Measurements from ENCODE around the gene ZBTB44. TPM values are rescaled to one million over a fixed set of nuclear protein-coding genes. Genes with fewer than 3 reads are reported as not detected.
"Not testable (repeated sequence)": the region's sequence is repeated elsewhere in the genome, so short reads cannot be mapped to it uniquely, and the experiment has no call there.

Gene ZBTB44, protein sequence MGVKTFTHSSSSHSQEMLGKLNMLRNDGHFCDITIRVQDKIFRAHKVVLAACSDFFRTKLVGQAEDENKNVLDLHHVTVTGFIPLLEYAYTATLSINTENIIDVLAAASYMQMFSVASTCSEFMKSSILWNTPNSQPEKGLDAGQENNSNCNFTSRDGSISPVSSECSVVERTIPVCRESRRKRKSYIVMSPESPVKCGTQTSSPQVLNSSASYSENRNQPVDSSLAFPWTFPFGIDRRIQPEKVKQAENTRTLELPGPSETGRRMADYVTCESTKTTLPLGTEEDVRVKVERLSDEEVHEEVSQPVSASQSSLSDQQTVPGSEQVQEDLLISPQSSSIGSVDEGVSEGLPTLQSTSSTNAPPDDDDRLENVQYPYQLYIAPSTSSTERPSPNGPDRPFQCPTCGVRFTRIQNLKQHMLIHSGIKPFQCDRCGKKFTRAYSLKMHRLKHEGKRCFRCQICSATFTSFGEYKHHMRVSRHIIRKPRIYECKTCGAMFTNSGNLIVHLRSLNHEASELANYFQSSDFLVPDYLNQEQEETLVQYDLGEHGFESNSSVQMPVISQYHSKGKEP
- total RNA-seq: 26.1 and 36.2 TPM in 2 replicates

DNA sequence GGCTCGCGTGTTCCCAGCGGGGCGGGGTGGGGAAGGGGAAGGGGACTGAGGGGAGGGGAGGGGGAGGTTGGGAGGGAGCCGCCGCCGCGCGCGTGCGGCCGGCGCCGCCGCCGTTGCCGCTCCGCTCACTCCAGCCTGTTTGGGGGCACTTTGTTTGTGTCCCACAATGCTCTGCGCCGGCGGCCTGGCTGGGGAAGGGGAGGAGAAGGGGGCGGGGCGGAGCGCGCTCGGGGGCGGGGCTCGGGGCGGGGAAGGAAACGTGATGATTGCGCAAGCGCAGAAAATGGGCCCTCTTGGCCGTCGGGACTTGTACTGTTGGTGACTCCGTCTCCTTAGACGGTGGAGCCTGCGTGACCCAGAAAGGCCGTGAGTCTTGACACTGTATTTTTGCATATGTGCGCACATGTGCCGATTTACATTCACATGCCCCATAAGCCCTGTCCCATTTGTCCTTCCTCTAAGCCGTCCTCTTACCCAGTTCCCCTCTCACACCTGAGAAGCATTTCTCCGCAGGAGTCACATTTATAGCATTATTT, at the start of gene ZBTB44:
Gene ZBTB44, minus strand, starts transcription at position 168 of the 536 bp plus-strand sequence. CDS start 53,044 bp downstream, outside the sequence.
- peak; percentile 71 to 90 for DNase-seq (ENCODE audit: low read depth in 2 of 2)

DNA sequence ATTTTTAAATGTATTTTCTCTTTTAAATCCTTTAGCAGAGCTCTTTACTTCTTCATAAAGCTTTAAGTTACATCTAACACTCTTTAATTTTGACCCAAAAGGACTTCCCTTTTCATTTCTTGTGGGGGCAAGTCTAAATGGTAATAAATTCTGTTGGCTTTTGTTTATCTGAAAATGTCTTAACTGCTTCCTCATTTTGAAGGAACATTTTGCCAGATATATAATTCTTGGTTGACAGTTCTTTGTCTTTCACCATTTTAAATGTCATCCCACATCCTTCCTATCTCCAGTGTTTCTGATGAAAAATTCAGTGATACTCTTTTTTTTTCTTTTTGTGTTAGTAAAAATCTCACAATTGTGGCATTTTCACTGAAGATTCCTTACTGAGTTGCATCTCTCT, 44.7 kb upstream of the ZBTB44 start:
- no peak for DNase-seq (ENCODE audit: low read depth in 2 of 2)

DNA sequence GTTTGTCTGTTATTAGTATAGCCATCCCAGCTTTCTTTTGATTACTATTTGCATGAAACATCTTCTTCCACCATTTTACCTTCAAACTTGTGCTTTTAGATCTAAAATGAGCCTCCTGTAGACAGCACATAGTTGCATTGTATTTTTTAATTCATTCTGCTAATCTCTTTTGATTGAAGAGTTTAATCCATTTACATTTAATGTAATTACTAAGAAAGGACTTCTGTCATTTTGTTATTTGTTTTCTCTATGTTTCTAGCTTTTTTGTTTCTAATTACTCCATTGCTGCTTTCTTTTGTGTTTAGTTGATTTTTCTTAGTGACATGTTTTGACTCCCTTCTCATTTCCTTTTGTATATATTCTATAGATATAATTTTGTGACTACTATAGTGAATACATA, 43.7 kb upstream of the ZBTB44 start:
- no peak for DNase-seq (ENCODE audit: low read depth in 2 of 2)

DNA sequence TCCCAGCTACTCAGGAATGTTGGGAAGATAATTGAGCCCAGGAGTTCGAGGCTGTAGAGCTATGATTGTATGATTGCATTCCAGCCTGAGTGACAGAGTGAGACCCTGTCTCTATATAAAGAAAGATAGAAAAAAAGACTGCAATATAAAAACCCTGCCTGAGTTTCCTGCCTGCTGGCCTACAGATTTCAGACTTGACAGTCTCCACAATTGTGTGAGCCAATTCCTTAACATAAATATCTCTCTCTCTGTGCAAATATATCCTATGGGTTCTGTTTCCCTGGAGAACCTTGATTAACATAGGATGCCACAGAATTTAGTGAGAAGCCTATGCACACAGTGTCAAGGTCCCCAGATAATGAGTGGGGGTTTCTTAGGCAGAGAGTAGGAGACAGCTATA, 32.5 kb upstream of the ZBTB44 start:
- no peak for DNase-seq (ENCODE audit: low read depth in 2 of 2)

DNA sequence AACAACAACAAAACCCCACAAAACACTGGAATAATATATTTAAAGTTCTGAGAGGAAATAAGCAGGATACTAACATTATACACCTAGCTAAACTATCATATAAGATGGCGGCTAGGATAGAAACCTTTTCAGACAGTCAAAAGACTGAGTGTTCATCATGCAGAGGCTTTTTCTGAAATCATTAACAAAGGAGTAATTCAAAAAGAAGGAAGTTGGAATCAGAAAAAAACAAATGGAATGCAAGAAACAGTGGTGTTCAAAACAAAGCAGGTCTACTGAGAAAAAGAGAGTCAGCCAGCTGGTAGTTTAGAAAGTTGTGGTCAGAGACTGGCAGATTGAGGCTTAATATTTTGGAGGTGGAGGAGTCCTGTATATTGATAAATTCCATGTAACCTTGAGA, 30.1 kb upstream of the ZBTB44 start:
- no peak for DNase-seq (ENCODE audit: low read depth in 2 of 2)

DNA sequence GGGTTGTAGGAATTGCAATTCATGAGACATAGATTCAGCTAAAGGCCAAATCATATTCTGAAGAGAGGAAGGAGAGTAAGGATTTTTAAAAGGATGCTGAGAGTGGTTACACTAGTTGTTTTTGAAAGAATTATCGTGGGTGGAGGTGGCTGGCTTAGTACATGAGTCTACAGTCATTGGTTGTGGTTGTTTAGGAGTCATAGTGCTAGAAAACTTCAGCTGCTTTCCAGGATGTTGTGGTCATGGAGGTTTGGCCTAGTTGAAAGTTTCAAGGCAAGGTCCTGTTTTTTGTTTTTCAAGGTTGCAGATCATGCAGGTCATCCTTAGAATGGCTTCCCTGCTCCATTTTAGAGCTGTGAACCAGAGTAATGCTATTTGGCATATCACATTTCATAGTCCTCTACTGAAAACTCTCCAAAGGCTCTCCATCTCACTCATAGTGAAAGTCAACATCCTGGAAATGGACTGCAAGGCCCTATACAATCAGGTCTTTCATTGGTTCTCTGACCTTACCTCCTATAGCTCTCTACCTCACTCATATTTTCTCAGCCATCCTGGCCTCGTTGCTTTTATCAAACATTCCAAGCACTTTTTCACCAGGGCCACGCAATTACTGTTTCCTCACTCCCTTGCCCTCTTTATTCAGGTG, 26.1 kb upstream of the ZBTB44 start:
- no peak for DNase-seq (ENCODE audit: low read depth in 2 of 2)

DNA sequence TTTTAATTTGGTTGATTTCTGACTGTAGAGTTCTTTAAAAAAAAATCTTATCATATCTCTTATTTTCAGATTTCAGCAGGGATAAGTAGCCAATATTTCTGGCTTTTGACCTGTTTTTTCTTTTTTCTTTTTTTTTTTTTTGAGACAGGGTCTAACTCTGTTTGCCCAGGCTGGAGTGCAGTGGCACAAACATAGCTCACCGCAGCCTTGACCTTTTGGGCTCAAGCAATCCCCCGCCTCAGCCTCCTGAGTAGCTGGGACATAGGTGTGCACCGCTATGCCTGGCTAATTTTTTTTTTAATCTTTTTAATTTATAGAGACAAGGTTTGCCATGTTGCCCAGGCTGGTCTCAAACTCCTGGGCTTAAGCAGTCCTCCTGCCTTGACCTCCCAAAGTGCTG, 23.9 kb upstream of the ZBTB44 start:
- no peak for DNase-seq (ENCODE audit: low read depth in 2 of 2)

DNA sequence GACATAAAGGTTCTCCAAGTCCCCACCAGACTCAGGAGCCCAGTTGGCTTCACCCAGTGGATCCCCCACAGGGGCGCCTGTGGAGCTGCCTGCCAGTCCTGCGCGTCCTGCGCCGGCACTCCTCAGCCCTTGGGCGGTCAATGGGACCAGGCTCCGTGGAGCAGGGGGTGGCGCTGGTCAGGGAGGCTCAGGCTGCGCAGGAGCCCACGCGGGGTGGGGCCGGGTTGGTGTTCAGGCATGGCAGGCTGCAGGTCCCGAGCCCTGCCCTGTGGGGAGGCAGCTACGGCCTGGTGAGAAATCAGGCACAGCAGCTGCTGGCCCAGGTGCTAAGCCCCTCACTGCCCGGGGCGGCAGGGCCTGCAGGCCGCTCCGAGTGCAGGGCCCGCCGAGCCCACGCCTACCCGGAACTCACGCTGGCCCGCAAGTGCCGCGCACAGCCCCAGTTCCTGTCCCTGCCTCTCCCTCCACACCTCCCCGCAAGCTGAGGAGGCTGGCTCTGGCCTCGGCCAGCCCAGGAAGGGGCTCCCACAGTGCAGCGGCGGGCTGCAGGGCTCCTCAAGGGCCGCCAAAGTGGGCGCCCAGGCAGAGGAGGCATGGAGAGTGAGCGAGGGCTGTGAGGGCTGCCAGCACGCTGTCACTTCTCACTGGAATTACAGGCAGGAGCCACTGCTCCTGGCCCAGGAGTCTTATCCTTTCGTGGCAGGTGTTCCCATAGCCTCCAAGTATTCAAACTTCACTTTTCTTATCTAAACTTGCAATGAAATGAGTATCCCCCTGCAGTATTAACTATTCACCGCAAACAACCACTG, 22.8 kb upstream of the ZBTB44 start:
- no peak for DNase-seq (ENCODE audit: low read depth in 2 of 2)

DNA sequence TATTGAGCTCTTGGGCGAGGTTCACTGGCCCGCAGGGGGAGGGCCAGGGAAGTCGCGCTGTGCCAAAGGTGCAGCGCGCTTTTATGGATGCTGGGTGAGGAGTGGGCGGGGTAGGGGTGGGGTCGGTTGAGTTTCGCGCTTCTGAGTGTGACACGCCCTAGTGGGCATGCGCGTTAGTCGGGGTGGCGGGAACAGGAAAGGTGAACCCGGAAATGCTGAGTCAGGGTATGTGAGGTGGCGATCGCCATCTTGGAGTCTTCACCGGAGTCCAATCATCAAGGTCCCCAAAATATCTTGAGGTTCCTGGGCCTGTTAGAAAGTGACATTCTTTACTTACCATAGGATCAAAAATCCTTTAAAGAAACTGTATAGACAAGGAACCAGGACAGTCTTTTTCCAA, 16.7 kb upstream of the ZBTB44 start:
- not testable (repeated sequence) for DNase-seq (ENCODE audit: low read depth in 2 of 2)

DNA sequence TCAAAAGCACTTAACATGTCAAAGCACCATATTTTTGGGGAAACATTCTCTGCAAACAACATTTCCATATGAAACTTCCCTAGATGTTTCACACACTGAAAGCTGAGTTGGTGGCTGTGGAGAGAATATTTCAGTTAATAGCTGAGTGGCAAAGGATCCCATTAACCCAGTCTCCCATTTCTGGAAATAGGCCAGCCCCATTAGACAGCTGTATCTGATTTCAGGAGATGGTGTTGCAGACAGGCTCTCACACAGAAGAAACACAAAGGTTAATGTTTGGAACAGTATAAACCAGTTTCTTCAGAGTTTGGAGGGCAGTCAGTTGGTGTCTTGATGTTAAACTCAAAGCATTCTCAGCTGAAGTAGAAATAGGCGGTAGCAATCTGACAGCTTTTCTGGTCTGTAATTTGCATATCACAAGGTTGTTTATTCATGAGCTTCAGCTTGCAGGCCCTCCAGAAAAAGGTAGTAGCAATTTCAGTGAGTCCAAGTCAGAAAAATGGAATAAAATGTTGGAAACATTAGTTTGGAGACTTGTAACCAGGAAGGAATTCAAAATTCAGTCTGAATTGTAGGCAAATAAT, 15.5 kb upstream of the ZBTB44 start:
- DNase-seq (ENCODE audit: low read depth in 2 of 2): no peak

DNA sequence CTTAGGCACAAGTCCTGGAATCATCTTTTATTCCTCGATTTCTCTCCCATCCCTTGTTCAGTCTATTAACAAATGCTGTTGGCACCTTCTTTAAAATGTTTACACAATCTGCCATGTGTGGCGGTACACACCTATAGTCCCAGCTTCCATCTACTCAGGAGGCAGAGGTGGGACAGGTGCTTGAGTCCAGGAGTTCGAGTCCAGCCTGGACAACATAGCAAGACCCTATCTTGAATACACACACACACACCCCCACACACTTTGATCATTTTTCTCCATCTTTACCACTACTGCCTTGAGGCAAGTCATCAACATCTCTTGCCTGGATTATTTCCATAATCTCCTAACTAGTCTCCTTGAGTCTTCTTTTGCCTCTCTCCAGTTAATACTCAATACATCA, 13.7 kb upstream of the ZBTB44 start:
- no peak for DNase-seq (ENCODE audit: low read depth in 2 of 2)

DNA sequence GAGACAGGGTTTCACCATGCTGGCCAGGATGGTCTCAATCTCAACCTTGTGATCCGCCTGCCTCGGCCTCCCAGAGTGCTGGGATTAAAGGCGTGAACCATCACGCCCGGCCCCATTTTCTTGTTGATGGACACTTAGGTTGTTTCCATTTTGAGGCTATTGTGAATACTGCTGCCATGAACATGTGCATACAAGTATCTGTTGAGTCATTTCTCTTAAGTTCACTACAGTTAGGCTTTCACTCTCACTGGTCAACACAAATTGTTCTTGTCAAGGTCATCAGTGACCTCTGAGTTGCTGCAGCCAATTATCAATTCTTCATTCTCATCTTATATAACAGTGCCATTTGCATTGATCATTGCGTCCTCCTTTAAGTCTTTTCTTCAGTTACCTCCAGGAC, 13.0 kb upstream of the ZBTB44 start:
- DNase-seq (ENCODE audit: low read depth in 2 of 2): no peak

DNA sequence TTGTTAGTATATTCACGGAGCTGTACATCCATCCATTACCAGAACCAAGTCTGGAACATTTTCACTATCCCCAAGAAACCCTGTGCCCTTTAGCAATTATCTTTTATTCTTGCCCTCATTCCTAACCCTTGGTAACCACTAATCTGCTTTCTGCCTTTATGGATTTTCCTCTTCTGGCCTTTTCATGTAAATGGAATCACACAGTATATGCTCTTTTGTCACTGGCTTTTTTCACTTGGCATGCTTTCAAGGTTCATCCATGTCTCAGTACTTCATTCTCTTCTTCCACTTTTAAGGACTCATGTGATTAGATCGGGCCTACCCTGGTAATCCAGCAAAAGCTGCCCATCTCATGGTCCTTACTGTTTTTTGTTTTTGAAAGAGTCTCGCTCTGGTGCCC, 11.0 kb upstream of the ZBTB44 start:
- no peak for DNase-seq (ENCODE audit: low read depth in 2 of 2)

DNA sequence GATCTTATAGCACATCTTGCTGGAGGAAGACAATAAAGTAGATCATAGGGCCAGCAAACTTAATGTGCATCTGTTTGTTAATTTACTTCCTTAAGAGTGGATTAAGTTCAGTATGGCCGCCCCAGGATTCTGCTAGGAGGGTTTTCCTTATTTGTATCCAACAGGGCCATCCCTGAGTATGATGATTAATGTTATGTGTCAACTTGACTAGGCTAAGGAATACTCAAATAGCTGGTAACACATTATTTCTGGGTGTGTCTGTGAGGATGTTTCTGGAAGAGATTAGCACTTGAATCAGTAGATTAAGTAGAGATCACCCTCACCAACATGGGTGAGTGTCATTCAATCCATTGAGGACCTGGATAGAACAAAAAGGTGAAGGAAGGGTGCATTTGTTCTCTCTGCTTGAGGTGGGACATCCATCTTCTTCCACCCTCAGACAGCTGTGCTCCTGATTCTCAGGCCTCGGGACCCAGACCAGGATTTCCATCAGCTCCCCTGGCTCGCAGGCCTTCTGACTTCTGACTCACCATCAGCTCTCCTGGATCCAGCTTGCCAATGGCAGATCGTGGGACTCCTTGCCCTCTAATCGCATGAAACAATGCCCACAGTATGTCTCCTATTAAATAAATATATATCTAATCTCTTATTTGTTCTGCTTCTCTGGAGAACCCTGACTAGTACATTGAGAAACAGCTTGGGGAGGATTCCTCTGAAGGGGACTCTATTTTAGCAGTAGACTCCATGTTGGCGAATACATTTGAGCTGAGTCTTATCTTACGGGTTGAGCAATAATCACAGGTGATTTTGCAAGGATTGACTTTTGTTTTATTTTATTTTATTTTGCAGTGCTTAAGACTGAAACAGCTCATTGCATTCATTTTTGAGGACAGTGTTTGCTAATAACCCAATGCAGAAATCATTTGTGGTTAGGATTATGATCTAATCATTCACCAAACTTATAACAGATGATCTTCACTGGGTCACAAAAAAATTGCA, 9.0 kb upstream of the ZBTB44 start:
- no peak for DNase-seq (ENCODE audit: low read depth in 2 of 2)

DNA sequence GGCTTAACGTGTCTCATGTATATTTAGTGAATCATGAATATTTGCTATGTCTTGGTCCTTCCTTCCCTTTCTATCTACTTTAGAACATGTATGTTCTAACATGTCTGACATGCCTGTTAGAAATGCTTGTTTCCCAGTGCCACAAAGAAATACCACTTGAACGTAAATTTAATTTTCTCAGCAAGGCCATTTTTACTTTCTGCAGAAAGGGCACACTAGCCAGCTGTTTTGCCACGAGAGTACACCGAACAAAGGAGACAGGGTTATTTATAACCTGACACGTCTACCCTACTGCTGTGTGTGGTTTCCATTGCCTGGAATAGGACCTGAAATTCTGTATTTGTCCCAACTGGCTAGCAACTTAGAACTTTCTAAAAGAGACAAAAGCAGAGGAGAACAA, 7.4 kb upstream of the ZBTB44 start:
- DNase-seq (ENCODE audit: low read depth in 2 of 2): no peak

DNA sequence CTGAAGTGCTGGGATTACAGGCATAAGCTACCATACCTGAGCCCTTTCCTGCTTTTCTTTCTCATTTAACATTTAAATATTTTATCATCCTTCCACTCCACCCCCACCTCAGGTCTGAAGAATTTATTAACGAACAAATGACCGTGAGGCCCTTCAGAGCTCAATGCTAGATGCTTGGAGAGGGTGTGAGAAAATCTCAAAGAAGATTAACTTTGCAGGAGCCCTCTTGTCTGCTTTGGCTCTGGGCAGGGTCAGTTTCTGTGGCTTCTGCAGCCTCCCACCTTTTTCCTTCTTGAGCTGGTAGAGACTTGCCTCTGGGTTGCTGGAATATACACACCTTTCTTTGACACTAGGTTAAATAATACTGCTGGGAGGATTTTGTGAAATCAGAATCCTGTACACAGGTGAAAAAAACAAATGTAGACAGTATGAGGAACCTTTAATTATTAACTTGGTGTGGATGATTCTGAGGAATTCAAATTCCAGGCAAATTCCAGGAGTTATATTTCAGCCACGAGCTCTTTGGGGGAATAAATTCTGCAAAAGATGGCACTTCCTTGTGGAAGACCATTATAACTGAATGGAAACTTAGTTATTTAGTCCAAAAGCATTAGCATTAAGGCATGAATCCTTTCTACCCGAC, 3.4 kb upstream of the ZBTB44 start:
- no peak for DNase-seq (ENCODE audit: low read depth in 2 of 2)

DNA sequence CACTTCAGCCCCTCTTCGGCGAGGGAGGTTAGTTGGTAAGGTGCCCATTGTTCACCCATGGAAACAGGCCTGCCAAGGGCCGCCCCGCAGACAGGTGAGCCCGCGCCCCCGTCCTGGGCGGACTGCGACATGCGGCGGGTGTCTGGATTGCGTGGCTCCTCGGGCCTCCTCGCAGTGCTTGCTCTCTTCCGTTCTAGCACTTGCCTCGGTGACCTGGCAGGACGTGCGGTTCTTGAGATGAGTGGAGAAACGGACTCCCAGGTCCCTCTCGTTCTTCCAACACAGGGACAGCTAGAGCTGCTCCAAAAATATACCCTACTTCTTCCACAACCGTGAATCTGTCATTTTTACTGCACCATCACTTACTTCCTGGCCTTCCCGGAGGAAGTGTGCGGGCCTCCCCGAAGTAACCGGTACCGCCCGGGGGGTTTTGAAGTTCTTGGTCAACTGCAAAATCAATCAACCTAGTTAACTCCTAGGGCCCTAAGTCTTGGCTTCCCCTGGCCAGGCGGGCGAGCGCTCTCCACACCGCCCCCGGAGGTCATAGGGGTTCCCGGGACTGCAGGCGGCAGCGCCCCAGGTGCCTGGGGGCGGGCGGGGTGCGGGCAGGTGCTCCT, 745 bp upstream of the ZBTB44 start:
- DNase-seq (ENCODE audit: low read depth in 2 of 2): peak in 1 of 2 donors; percentile 1

DNA sequence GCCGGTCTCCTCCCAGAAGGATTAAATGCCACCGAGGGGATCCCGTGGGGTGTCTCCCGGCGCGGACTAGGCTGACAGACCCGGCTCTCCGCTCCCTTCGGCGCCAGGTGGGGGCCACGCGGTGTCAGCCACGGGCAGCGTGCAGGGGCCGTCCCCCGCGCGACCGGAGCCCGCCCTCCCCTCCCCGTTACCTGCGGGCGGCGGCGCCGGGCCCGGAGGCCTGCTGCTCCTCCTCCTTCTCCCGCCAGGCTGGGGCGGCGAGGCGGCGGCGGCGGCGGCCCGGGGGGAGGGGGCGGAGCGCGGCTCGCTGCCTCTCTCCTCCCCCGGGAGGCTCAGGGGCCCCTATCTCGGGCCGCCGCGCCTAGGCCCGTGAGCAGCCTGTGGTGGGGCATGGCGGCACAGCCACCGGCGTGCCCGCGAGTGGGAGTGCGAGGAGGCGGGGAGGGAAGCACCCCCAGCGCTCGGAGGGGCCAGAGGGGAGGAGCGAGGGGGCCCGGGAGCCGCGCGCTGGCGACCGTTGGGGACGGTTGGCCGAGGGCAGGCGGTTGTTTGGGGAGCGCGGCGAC, 450 bp downstream of the ZBTB44 start:
- peak in 1 of 2 donors; percentile 62 for DNase-seq (ENCODE audit: low read depth in 2 of 2)

Measured in dermis microvascular lymphatic vessel endothelial cell (primary cell).